ENCODE results near the gene LRRC45. TPM values are rescaled to one million over a fixed set of nuclear protein-coding genes. Genes with fewer than 3 reads are reported as not detected.

The LRRC45 gene
- total and polyA plus RNA-seq, 2 experiments from 2014 or later, result 16.1 to 40.7 TPM

DNA sequence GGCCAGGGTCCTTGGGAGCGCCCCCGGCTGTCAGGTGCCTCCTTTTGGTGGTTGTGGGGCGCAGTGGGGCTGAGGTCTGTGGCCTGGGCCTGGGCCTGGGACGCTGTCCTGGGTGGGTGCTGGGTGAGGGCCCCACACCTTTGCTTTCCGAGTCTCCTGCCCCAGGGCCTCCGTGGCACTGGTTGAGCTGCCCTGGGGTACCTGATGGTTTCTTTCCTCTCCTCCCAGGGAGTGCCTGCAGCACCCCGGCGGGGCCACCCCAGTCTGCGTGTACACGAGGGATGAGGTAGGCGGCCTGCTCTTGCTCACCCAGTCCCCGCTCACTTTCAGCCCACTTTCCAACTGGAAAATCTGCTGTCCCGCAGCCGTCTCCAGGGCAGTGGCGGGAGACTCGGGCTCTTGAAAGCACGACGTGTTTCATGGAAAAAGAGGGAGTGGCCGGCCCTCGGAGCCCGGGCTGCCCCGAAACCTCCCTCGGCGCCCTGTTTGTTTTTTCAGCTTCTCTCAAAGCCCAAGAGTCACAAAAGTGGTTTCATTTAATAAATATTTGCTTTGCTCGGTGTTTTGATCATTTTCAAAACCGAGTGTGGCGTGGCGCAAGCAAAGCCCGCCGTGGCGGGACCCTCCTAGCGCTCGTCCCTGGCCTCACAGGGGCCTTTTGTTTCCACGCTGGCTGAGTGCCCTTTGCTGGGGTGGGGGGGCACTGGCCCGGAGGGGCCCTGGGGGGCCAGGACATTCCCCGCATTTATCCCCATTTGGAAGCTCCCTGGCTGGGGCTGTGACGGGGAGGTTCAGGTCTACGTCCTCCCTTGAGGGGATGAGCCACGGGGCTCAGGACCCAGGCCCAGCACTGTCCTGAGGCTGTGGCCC, 28.3 kb upstream of the LRRC45 start:
- Mint-ChIP-seq H3K4me3 (no peak overlapping the region), H3K4me1 (peaks cover 27% of the 10 kb centered on the region), H3K9me3 (no peaks in the 10 kb centered on the region), H3K36me3 (ENCODE audit: low read depth) (peaks cover 10% of the 10 kb centered on the region; the same call in 2 of the 3 replicates), H3K27me3 (ENCODE audit: insufficient read depth, low read depth, poor library complexity) (peaks cover 13% of the 10 kb centered on the region), H3K27ac (no peak overlapping the region)
- Histone ChIP-seq H3K79me2 (replicated peaks; ENCODE audit: insufficient read depth) (no peaks in the 10 kb centered on the region), H3F3A (replicated peaks; ENCODE audit: low read depth) (0 out of 2 replicates have a peak, but pooled peaks cover 3% of the 10 kb centered on the region), H3K36me3 (ENCODE audit: insufficient read depth) (no peaks in the 10 kb centered on the region), H2AFZ (no peak overlapping the region), H3K4me1 (ENCODE audit: insufficient read depth) (peaks cover 11% of the 10 kb centered on the region; the same call in 1 of the 2 replicates), H3K27me3 (ENCODE audit: insufficient read depth) (no peaks in the 10 kb centered on the region), H3K4me2 (no peak overlapping the region), H3K9me2 (ENCODE audit: insufficient read depth) (no peaks in the 10 kb centered on the region), H3K27ac (ENCODE audit: low read depth) (no peak overlapping the region), H4K20me1 (replicated peaks; ENCODE audit: insufficient read depth) (peaks cover 6% of the 10 kb centered on the region), H3K4me3 (no peak overlapping the region)
- ATAC-seq (no peak), DNase-seq (ENCODE audit: low spot score) (no peak)
- TF ChIP-seq, protein P1, sequence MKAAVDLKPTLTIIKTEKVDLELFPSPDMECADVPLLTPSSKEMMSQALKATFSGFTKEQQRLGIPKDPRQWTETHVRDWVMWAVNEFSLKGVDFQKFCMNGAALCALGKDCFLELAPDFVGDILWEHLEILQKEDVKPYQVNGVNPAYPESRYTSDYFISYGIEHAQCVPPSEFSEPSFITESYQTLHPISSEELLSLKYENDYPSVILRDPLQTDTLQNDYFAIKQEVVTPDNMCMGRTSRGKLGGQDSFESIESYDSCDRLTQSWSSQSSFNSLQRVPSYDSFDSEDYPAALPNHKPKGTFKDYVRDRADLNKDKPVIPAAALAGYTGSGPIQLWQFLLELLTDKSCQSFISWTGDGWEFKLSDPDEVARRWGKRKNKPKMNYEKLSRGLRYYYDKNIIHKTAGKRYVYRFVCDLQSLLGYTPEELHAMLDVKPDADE (IDR thresholded peaks at IDR 0.05), result no peak
- TF ChIP-seq ZNF331 (CRISPR knock-in tag; IDR thresholded peaks at IDR 0.05; ENCODE audit: low read depth) (no peak), STAT1 (IDR thresholded peaks at IDR 0.05; ENCODE audit: unreplicated experiment) (no peak), EZH2 (IDR thresholded peaks at IDR 0.05; ENCODE audit: low read depth, unreplicated experiment) (no peak), JUNB (IDR thresholded peaks at IDR 0.05; ENCODE audit: unreplicated experiment) (no peak), CREB1 (CRISPR knock-in tag; IDR thresholded peaks at IDR 0.05; ENCODE audit: low read depth) (no peak), ZNF114 (CRISPR knock-in tag; IDR thresholded peaks at IDR 0.05) (no peak), POLR2AphosphoS5 (IDR thresholded peaks at IDR 0.05; ENCODE audit: low read depth) (no peak), NANOG (IDR thresholded peaks at IDR 0.05; ENCODE audit: borderline replicate concordance) (no peak)
- TF ChIP-seq, protein P2, sequence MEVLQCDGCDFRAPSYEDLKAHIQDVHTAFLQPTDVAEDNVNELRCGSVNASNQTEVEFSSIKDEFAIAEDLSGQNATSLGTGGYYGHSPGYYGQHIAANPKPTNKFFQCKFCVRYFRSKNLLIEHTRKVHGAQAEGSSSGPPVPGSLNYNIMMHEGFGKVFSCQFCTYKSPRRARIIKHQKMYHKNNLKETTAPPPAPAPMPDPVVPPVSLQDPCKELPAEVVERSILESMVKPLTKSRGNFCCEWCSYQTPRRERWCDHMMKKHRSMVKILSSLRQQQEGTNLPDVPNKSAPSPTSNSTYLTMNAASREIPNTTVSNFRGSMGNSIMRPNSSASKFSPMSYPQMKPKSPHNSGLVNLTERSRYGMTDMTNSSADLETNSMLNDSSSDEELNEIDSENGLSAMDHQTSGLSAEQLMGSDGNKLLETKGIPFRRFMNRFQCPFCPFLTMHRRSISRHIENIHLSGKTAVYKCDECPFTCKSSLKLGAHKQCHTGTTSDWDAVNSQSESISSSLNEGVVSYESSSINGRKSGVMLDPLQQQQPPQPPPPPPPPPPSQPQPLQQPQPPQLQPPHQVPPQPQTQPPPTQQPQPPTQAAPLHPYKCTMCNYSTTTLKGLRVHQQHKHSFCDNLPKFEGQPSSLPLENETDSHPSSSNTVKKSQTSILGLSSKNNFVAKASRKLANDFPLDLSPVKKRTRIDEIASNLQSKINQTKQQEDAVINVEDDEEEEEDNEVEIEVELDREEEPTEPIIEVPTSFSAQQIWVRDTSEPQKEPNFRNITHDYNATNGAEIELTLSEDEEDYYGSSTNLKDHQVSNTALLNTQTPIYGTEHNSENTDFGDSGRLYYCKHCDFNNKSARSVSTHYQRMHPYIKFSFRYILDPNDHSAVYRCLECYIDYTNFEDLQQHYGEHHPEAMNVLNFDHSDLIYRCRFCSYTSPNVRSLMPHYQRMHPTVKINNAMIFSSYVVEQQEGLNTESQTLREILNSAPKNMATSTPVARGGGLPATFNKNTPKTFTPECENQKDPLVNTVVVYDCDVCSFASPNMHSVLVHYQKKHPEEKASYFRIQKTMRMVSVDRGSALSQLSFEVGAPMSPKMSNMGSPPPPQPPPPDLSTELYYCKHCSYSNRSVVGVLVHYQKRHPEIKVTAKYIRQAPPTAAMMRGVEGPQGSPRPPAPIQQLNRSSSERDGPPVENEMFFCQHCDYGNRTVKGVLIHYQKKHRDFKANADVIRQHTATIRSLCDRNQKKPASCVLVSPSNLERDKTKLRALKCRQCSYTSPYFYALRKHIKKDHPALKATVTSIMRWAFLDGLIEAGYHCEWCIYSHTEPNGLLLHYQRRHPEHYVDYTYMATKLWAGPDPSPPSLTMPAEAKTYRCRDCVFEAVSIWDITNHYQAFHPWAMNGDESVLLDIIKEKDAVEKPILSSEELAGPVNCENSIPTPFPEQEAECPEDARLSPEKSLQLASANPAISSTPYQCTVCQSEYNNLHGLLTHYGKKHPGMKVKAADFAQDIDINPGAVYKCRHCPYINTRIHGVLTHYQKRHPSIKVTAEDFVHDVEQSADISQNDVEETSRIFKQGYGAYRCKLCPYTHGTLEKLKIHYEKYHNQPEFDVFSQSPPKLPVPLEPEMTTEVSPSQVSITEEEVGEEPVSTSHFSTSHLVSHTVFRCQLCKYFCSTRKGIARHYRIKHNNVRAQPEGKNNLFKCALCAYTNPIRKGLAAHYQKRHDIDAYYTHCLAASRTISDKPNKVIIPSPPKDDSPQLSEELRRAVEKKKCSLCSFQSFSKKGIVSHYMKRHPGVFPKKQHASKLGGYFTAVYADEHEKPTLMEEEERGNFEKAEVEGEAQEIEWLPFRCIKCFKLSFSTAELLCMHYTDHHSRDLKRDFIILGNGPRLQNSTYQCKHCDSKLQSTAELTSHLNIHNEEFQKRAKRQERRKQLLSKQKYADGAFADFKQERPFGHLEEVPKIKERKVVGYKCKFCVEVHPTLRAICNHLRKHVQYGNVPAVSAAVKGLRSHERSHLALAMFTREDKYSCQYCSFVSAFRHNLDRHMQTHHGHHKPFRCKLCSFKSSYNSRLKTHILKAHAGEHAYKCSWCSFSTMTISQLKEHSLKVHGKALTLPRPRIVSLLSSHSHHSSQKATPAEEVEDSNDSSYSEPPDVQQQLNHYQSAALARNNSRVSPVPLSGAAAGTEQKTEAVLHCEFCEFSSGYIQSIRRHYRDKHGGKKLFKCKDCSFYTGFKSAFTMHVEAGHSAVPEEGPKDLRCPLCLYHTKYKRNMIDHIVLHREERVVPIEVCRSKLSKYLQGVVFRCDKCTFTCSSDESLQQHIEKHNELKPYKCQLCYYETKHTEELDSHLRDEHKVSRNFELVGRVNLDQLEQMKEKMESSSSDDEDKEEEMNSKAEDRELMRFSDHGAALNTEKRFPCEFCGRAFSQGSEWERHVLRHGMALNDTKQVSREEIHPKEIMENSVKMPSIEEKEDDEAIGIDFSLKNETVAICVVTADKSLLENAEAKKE (CRISPR knock-in tag; IDR thresholded peaks at IDR 0.05), result no peak
- TF ChIP-seq, protein P3, sequence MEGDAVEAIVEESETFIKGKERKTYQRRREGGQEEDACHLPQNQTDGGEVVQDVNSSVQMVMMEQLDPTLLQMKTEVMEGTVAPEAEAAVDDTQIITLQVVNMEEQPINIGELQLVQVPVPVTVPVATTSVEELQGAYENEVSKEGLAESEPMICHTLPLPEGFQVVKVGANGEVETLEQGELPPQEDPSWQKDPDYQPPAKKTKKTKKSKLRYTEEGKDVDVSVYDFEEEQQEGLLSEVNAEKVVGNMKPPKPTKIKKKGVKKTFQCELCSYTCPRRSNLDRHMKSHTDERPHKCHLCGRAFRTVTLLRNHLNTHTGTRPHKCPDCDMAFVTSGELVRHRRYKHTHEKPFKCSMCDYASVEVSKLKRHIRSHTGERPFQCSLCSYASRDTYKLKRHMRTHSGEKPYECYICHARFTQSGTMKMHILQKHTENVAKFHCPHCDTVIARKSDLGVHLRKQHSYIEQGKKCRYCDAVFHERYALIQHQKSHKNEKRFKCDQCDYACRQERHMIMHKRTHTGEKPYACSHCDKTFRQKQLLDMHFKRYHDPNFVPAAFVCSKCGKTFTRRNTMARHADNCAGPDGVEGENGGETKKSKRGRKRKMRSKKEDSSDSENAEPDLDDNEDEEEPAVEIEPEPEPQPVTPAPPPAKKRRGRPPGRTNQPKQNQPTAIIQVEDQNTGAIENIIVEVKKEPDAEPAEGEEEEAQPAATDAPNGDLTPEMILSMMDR (conservative IDR thresholded peaks at IDR 0.05; ENCODE audit: low read depth in 2 of 2), result no peak
- TF ChIP-seq, protein P4, sequence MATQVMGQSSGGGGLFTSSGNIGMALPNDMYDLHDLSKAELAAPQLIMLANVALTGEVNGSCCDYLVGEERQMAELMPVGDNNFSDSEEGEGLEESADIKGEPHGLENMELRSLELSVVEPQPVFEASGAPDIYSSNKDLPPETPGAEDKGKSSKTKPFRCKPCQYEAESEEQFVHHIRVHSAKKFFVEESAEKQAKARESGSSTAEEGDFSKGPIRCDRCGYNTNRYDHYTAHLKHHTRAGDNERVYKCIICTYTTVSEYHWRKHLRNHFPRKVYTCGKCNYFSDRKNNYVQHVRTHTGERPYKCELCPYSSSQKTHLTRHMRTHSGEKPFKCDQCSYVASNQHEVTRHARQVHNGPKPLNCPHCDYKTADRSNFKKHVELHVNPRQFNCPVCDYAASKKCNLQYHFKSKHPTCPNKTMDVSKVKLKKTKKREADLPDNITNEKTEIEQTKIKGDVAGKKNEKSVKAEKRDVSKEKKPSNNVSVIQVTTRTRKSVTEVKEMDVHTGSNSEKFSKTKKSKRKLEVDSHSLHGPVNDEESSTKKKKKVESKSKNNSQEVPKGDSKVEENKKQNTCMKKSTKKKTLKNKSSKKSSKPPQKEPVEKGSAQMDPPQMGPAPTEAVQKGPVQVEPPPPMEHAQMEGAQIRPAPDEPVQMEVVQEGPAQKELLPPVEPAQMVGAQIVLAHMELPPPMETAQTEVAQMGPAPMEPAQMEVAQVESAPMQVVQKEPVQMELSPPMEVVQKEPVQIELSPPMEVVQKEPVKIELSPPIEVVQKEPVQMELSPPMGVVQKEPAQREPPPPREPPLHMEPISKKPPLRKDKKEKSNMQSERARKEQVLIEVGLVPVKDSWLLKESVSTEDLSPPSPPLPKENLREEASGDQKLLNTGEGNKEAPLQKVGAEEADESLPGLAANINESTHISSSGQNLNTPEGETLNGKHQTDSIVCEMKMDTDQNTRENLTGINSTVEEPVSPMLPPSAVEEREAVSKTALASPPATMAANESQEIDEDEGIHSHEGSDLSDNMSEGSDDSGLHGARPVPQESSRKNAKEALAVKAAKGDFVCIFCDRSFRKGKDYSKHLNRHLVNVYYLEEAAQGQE (IDR thresholded peaks at IDR 0.05; ENCODE audit: unreplicated experiment), result no peak
